Psoas muscle (tissue), 8 donors: ENCODE measurements around the gene TRIAP1. TPM values are rescaled to one million over a fixed set of nuclear protein-coding genes. Genes with fewer than 3 reads are reported as not detected.

Experiments
- ATAC-seq, 4 donors: fragments of 200-7000 bp; cut with Tn5 transposase; one replicate each; pipeline ENCODE4 v1.9.1; 2020; ENCODE audit warnings: moderate library complexity in 3 of 4, mild to moderate bottlenecking in 2 of 4
- DNase-seq, 2 donors: peaks; one replicate each; pipeline ENCODE4 v3.0.0-alpha.2; 2020
- H3K27ac ChIP-seq: fragments of 200-600 bp; one replicate; pipeline ENCODE4 v1.8.0; 2022
- H3K27me3 ChIP-seq, 3 donors: fragments of 200-600 bp in 1 of 3; one replicate each; pipeline versions ENCODE4 v1.6.1 to v1.8.0; 2013 to 2022; ENCODE audit warnings: low read length in 2 of 3, mild to moderate bottlenecking in 2 of 3, moderate library complexity in 1 of 3; ENCODE audit not compliant: insufficient read depth in 3 of 3
- H3K36me3 ChIP-seq, 2 donors: fragments of 200-600 bp in 1 of 2; one replicate each; pipeline versions ENCODE4 v1.6.1 to v1.8.0; 2013 to 2022; ENCODE audit warnings: low read depth in 1 of 2, mild to moderate bottlenecking in 1 of 2, moderate library complexity in 1 of 2; ENCODE audit not compliant: insufficient read depth in 1 of 2
- H3K4me1 ChIP-seq: fragments of 200-600 bp; one replicate; pipeline ENCODE4 v1.8.0; 2022
- H3K4me3 ChIP-seq: fragments of 200-600 bp; one replicate; pipeline ENCODE4 v1.8.0; 2022; ENCODE audit warnings: mild to moderate bottlenecking
- H3K9me3 ChIP-seq: fragments of 200-600 bp; one replicate; pipeline ENCODE4 v1.8.0; 2022
- CTCF ChIP-seq: fragments of 200-600 bp; IDR thresholded peaks from one replicate; pipeline ENCODE4 v1.8.0; 2022; ENCODE audit warnings: antibody characterized with exemption
- WGBS, 3 donors: extraction: QIAGEN DNeasy Blood & Tissue Kit; methylation state at CpG; one replicate each; pipeline versions ENCODE4 v1.1.6 to v1.1.7; 2013; 5-methylcytosine and 5-hydroxymethylcytosine counted together
- intact Hi-C, 2 donors: fragments of 100-400 bp; cut with DNase I; formaldehyde crosslinking; loops; one replicate each; pipeline versions ENCODE4 v1.11.0 to v1.14.2; 2022
- polyA plus RNA-seq, 3 donors: library from polyadenylated mRNA; stranded (reverse); fragments of 200-250 nt; gene quantifications; one replicate each; pipeline ENCODE4 v1.2.3, GENCODE V29; 2013
- total RNA-seq, 4 donors: library from RNA; stranded (reverse); fragmentation: NEBNext Ultra II Directional in 2 of 4; extraction: Animal tissue kit (Norgen Biotek cat#: 25700) in 2 of 4; gene quantifications; one replicate each; pipeline versions ENCODE4 v1.2.1 to v1.2.4, GENCODE V29; 2021 to 2023
- donor health status: healthy with polysubstance abuse.
- donor health status: DM: no; HTN: no; CAD: no; lungs with moderate emphysema.
- donor health status: Bipolar disorder and iron deficiency.
- donor health status: healthy.
- donor health status: DM: yes; HTN: yes; CAD: no.
- donor health status: DM: no; HTN: no; CAD: no.
- donor health status: DM: no; HTN: no; CAD: no.
- donor health status: DM: yes; HTN: yes; CAD: no.

TRIAP1 gene
- total and polyA plus RNA-seq, 7 donors = 24.4 to 111 (median 37.3) TPM

- no peaks in the 10 kb centered on the region for H3K36me3 ChIP-seq
- H3K9me3 ChIP-seq = no peaks in the 10 kb centered on the region
- DNase-seq (no peak), ATAC-seq (no peak)
- no peaks in the 10 kb centered on the region for H3K4me1 ChIP-seq
- TF ChIP-seq CTCF = no peak
- intact Hi-C loops = loop anchor here in 1 of 2 donors (2.0 to 5.0 kb wide), 2 partner anchors 72 to 106 kb away; no protein-coding TSS in a partner anchor
- H3K27me3 ChIP-seq = peaks cover 0 to 4% (median 0%) of the 10 kb centered on the region in 3 donors
- H3K4me3 ChIP-seq = no peak overlapping the region
- WGBS, 3 donors = 53 to 62% (median 54%) methylated on average over 8 of the region's 8 CpGs
- H3K27ac ChIP-seq = no peak overlapping the region
Observed at GRCh38 chr12:120428597-120429229, 17.5 kb downstream of the TRIAP1 start.

GRCh38 chr12:120425797-120426196 lies 20.4 kb downstream of the TRIAP1 start:
- no peaks in the 10 kb centered on the region for H3K4me1 ChIP-seq
- H3K36me3 ChIP-seq = no peaks in the 10 kb centered on the region
- peak in 2 of 4 donors; percentile 47 to 53 for ATAC-seq
- 53 to 77% (median 64%) methylated on average over 3 of the region's 3 CpGs for WGBS, 3 donors
- peaks cover 0 to 4% (median 0%) of the 10 kb centered on the region in 3 donors for H3K27me3 ChIP-seq
- no peak overlapping the region for H3K27ac ChIP-seq
- no peak for DNase-seq
- H3K9me3 ChIP-seq = no peaks in the 10 kb centered on the region
- TF ChIP-seq CTCF = no peak
- intact Hi-C loops = loop anchor here in 1 of 2 donors (5.0 kb wide), 1 partner anchor 103 kb away; no protein-coding TSS in a partner anchor
- no peak overlapping the region for H3K4me3 ChIP-seq

GRCh38 chr12:120422892-120423456 lies 23.2 kb downstream of the TRIAP1 start:
- Histone ChIP-seq H3K4me1 (no peaks in the 10 kb centered on the region), H3K27ac (no peak overlapping the region), H3K27me3 (peaks cover 0 to 2% (median 0%) of the 10 kb centered on the region in 3 donors), H3K36me3 (no peaks in the 10 kb centered on the region), H3K4me3 (no peak overlapping the region), H3K9me3 (no peaks in the 10 kb centered on the region)
- WGBS, 3 donors = 57 to 60% (median 58%) methylated on average over 7 of the region's 7 CpGs
- intact Hi-C loops = no loop called here
- no peak for TF ChIP-seq CTCF
- ATAC-seq (no peak), DNase-seq (no peak)

- Histone ChIP-seq H3K4me1 (no peaks in the 10 kb centered on the region), H3K27me3 (peaks cover 0 to 7% (median 1%) of the 10 kb centered on the region in 3 donors), H3K9me3 (no peaks in the 10 kb centered on the region), H3K27ac (no peak overlapping the region), H3K36me3 (no peaks in the 10 kb centered on the region), H3K4me3 (no peak overlapping the region)
- ATAC-seq = no peak
- intact Hi-C loops = no loop called here
- TF ChIP-seq CTCF = no peak
- DNase-seq = no peak
- 84 to 89% (median 85%) methylated on average over 3 to 4 of the region's 4 CpGs for WGBS, 3 donors
Observed at GRCh38 chr12:120421701-120422100, 24.5 kb downstream of the TRIAP1 start.
